ENCODE measurements around the gene C16orf82. TPM values are rescaled to one million over a fixed set of nuclear protein-coding genes. Genes with fewer than 3 reads are reported as not detected.

The C16orf82 gene
- total RNA-seq, 1 donor from 2014 or later: not detected

Other genes starting within 250 kb of the C16orf82 start
- 3.7 and 4.7 TPM in 2 replicates for gene KDM8, start 136.6 kb downstream of the C16orf82 start, total RNA-seq
- 43.0 and 77.3 TPM in 2 replicates for gene NSMCE1, start 201.8 kb downstream of the C16orf82 start, total RNA-seq
- 23.9 and 42.9 TPM in 2 replicates for gene IL4R, start 247.0 kb downstream of the C16orf82 start, total RNA-seq